DOHH2 (cell line): ENCODE measurements around the gene ECT2.

Source experiments
- EZH2phosphoT487 ChIP-seq: fragments of 200-600 bp; sonication (generic); IDR thresholded peaks from 2 replicates; pipeline ENCODE4 v1.6.1; 2017; ENCODE audit warnings: borderline replicate concordance, mild to moderate bottlenecking, antibody characterized with exemption, low read length, moderate library complexity, mixed read lengths
- TF ChIP-seq, protein P1 (sequence below): fragments of 200-600 bp; sonication (generic); IDR thresholded peaks from one replicate; pipeline ENCODE4 v1.5.1; 2014; ENCODE audit warnings: antibody characterized with exemption, mild to moderate bottlenecking, low read depth, low read length; ENCODE audit not compliant: poor library complexity, severe bottlenecking

DNA sequence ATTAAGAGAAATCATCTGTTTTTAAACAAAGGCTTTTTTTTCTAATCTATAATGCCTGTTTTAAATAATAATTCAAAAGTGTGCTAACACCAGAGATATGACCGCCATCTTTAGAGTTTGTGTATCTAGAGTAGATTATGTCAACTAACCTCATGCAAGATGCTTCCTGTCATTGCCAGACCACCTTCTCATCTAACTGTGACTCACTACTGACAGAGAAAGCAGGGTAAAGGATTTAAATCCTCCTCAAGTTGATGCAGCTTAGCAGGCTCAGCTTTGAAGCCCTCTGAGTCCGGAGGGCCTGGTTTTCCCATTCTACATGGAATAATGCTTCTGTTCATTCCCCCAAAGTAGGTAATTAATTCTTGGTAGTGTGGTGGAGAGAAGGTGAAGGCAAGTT lies 108.5 kb downstream of the ECT2 start:
- TF ChIP-seq, protein P1, sequence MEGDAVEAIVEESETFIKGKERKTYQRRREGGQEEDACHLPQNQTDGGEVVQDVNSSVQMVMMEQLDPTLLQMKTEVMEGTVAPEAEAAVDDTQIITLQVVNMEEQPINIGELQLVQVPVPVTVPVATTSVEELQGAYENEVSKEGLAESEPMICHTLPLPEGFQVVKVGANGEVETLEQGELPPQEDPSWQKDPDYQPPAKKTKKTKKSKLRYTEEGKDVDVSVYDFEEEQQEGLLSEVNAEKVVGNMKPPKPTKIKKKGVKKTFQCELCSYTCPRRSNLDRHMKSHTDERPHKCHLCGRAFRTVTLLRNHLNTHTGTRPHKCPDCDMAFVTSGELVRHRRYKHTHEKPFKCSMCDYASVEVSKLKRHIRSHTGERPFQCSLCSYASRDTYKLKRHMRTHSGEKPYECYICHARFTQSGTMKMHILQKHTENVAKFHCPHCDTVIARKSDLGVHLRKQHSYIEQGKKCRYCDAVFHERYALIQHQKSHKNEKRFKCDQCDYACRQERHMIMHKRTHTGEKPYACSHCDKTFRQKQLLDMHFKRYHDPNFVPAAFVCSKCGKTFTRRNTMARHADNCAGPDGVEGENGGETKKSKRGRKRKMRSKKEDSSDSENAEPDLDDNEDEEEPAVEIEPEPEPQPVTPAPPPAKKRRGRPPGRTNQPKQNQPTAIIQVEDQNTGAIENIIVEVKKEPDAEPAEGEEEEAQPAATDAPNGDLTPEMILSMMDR = no peak
- TF ChIP-seq EZH2phosphoT487 = no peak
